Cardiac fibroblast (primary cell): ENCODE data around the gene NUDT16.

Source experiments
- DNase-seq, 2 donors: peaks; one replicate each; pipeline versions ENCODE4 v3.0.0 to v3.0.0-alpha.2; 2010; ENCODE audit warnings: low read depth in 2 of 2
- H3K4me3 ChIP-seq, 2 donors: replicated peaks in 1 of 2; 1 replicate in 1 of 2; 2 replicates in 1 of 2; pipeline ENCODE4 v1.5.1; 2011; ENCODE audit warnings: low read depth in 2 of 2, low read length in 2 of 2, mild to moderate bottlenecking in 2 of 2, moderate library complexity in 1 of 2
- TF ChIP-seq, protein P1 (sequence below): IDR thresholded peaks from one replicate; pipeline ENCODE4 v1.5.1; 2011; ENCODE audit warnings: low read depth, mild to moderate bottlenecking, low read length, inconsistent platforms

NUDT16 gene

GRCh38 chr3:131432441-131432840 lies 50.9 kb downstream of the NUDT16 start:
- no peak overlapping the region for H3K4me3 ChIP-seq
- TF ChIP-seq, protein P1, sequence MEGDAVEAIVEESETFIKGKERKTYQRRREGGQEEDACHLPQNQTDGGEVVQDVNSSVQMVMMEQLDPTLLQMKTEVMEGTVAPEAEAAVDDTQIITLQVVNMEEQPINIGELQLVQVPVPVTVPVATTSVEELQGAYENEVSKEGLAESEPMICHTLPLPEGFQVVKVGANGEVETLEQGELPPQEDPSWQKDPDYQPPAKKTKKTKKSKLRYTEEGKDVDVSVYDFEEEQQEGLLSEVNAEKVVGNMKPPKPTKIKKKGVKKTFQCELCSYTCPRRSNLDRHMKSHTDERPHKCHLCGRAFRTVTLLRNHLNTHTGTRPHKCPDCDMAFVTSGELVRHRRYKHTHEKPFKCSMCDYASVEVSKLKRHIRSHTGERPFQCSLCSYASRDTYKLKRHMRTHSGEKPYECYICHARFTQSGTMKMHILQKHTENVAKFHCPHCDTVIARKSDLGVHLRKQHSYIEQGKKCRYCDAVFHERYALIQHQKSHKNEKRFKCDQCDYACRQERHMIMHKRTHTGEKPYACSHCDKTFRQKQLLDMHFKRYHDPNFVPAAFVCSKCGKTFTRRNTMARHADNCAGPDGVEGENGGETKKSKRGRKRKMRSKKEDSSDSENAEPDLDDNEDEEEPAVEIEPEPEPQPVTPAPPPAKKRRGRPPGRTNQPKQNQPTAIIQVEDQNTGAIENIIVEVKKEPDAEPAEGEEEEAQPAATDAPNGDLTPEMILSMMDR: no peak
- no peak for DNase-seq

DNA sequence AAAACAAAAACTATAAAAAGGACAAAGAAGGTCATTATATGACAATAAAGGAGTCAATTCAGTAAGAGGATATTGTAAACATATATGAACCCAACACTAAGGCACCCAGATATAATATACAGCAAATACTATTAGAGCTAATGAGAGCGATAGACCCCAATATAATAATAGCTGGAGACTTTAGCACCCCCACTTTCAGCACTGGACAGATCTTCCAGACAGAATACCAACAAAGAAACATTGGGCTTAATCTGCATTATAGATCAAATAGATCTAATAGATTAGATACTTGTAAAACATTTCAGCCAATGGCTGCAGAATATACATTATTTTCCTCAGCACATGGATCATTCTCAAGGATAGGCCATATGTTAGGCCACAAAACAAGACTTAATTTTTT lies 53.4 kb downstream of the NUDT16 start:
- H3K4me3 ChIP-seq: no peak overlapping the region
- TF ChIP-seq, protein P1: no peak
- no peak for DNase-seq
